ENCODE results near the gene SPIN1. TPM values are rescaled to one million over a fixed set of nuclear protein-coding genes. Genes with fewer than 3 reads are reported as not detected.

Gene SPIN1
- 28.8 to 40.6 TPM (median 35.5 TPM) in 5 replicates for total RNA-seq (2022; extraction: Qiagen RNA extraction; ENCODE audit: low read depth)

DNA sequence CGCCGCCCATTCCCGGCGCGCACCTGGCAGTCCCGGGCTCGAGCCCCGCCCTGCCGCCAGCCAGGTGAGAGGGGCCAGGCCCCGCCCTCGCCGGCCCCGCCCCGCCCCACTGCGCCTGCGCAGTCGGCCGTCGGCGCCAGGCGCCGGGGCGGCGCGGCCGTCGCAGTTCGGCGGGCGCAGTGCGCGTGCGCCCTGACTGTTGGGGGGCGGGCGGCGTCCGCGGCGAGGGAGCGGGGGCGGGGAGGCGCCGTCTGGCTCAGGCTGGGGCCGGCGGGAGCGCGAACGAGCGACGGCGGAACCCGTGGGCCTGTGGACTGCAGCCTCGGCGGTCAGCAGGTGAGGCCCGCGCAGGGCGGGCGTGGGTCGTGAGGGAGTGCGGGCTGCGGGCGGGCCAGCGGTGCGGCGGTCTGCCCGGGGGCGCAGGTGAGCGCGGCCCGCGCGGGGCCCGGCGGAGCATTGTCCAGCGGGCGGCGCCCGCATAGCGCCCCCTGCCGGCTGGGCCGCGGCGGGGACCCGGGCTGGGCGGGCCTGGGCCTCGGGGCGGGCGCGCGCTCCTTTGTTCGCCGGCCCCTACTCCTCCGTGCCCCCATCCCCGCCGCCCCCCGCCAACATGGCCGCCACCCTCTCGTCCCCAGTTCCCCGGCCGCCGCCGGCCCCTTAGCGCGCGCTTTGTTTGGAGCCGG lies at the start of gene SPIN1:
SPIN1 (plus strand) TSS at position 242 of the 683 bp plus-strand sequence. CDS start 38,096 bp downstream, outside the sequence.

Other genes with a start within 250 kb of the SPIN1 start
- not detected in 5 replicates for gene SPATA31C2, start 250.0 kb upstream of the SPIN1 start, total RNA-seq (2022; extraction: Qiagen RNA extraction; ENCODE audit: low read depth)
- gene NXNL2, start 146.7 kb downstream of the SPIN1 start, total RNA-seq (2022; extraction: Qiagen RNA extraction; ENCODE audit: low read depth): 0.45 to 1.0 TPM (median 0.80 TPM) in 5 replicates

Data from A549 treated with GW870086 at 1 μM for 4 hours (cell line).